ENCODE results near the gene TPRX1. TPM values are rescaled to one million over a fixed set of nuclear protein-coding genes. Genes with fewer than 3 reads are reported as not detected.
"Not testable (repeated sequence)": the region's sequence is repeated elsewhere in the genome, so short reads cannot be mapped to it uniquely, and the experiment has no call there.

Gene TPRX1
- total and polyA plus RNA-seq, 2 experiments from 2014 or later = not detected

DNA sequence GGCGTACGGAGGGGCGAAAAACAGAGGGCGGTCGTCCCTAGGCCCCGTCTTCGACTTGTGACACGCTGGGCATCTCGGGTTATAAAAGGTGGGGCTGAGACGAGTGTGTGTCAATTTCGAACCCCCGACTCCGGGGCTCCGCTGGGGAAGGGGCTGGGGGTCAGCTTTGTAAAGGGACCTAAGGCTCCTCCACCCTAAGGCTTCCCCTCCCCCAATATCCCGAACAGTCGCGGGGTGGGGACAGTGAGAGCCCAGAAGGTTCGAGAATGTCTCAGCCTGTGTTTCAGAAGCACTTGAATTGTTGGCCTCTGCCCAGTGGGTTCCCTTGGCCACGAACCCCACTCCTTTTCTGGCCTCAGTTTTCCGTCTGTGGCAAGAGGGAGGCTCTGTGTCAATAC, 25.4 kb downstream of the TPRX1 start:
- no peaks in the 10 kb centered on the region for H3K4me1 ChIP-seq (ENCODE audit: insufficient read depth)
- 0 out of 2 replicates have a peak, but pooled peaks cover 13% of the 10 kb centered on the region for H3F3A ChIP-seq (ENCODE audit: insufficient read depth)
- peak overlapping the region; percentile 96 for H3K4me3 ChIP-seq
- no peaks in the 10 kb centered on the region for H3K27me3 ChIP-seq (replicated peaks; ENCODE audit: insufficient read depth)
- H2AFZ ChIP-seq = peak overlapping the region; percentile 93
- H3K4me2 ChIP-seq (ENCODE audit: unreplicated experiment) = peak overlapping the region; percentile 79
- DNase-seq = peak; percentile 58
- no peaks in the 10 kb centered on the region for H3K9me3 ChIP-seq (ENCODE audit: low read depth)
- H3K27ac ChIP-seq = no peak overlapping the region; the same call in 1 of the 2 replicates
- H3K9ac ChIP-seq = peak overlapping the region; percentile 93
- H3K79me2 ChIP-seq (ENCODE audit: insufficient read depth) = peaks cover 46% of the 10 kb centered on the region
- no peaks in the 10 kb centered on the region for H3K9me2 ChIP-seq (ENCODE audit: insufficient read depth)
- WGBS, 2 experiments (ENCODE audit: low coverage in 1 of 2, low lambda C conversion rate in 2 of 2, missing lambda C conversion rate in 2 of 2) = 0 to 2% methylated on average over 10 to 20 of the region's 20 CpGs
- in situ Hi-C loops (cut with MboI) = no loop called here
- peaks cover 7% of the 10 kb centered on the region; the same call in 1 of the 2 replicates for H3K36me3 ChIP-seq (ENCODE audit: low read depth)
- H4K20me1 ChIP-seq (ENCODE audit: insufficient read depth) = peaks cover 6% of the 10 kb centered on the region; the same call in 1 of the 2 replicates
- TF ChIP-seq EZH2 (IDR thresholded peaks at IDR 0.05; ENCODE audit: insufficient read depth, poor library complexity, severe bottlenecking) = no peak
- TF ChIP-seq EZH2phosphoT487 (IDR thresholded peaks at IDR 0.05; ENCODE audit: insufficient read depth, low read depth) = no peak

DNA sequence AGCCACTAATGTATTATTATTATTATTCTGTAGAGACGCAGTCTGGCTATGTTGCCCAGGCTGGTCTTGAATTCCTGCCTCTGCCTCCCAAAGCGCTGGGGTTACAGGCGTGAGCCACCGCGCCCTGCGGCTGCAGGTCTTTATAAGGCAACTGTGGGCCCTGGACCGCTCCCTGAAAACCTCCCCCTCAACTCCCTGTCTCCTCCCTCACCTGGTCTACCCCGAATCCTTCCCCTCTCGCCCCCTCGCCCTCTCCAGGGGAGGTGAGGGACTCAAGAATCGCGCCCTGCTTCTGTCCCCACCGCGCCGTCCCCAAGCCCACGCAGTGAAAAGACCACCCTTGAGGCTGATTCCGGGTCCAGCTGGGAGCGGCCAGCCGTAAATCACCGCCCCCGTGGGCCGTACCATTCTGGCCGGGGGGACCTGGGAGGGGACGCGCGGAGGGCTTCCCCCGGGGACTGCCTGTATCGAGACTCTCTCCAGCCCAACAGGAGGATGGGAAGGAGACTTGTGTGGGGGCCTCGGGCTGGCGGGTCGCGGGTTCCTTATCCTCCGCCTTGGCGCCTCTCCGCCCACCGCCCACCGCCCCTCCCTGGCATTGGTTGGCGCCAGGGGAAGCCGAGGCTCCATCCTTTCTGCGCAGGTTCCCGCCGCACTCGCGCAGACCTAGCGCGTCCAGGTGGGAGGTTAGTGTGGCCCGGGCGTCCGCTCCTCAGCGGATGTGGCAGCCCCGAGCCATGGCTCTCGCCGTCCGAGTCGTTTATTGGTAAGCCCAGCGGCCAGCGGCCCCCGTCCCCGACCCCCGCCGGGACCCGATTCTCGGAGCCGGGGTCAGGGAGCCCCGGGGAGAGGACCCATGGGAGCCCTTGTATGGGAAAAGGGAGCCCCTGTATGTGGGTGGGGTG, 26.1 kb downstream of the TPRX1 start, which contains the start of gene SELENOW:
SELENOW (plus strand) TSS at position 655 of the 905 bp plus-strand sequence; CDS start at position 738, 83 bp downstream.
- peak; percentile 75 for DNase-seq
- Histone ChIP-seq H3K9me3 (ENCODE audit: low read depth) (no peaks in the 10 kb centered on the region), H3K27ac (peak within 1 kb of the TSS; percentile 77), H2AFZ (peak within 1 kb of the TSS; percentile 93), H3K4me3 (peak within 1 kb of the TSS; percentile 96), H3K9ac (peak within 1 kb of the TSS; percentile 93), H3K36me3 (ENCODE audit: low read depth) (peaks cover 7% of the 10 kb centered on the region; the same call in 1 of the 2 replicates), H3K4me2 (ENCODE audit: unreplicated experiment) (peak within 1 kb of the TSS; percentile 79), H3K79me2 (ENCODE audit: insufficient read depth) (peaks cover 42% of the 10 kb centered on the region), H3K27me3 (replicated peaks; ENCODE audit: insufficient read depth) (no peaks in the 10 kb centered on the region), H3K9me2 (ENCODE audit: insufficient read depth) (no peaks in the 10 kb centered on the region), H3F3A (ENCODE audit: insufficient read depth) (0 out of 2 replicates have a peak, but pooled peaks cover 13% of the 10 kb centered on the region), H3K4me1 (ENCODE audit: insufficient read depth) (no peaks in the 10 kb centered on the region), H4K20me1 (ENCODE audit: insufficient read depth) (peaks cover 6% of the 10 kb centered on the region; the same call in 1 of the 2 replicates)
- no peak for TF ChIP-seq EZH2 (IDR thresholded peaks at IDR 0.05; ENCODE audit: insufficient read depth, poor library complexity, severe bottlenecking)
- no peak for TF ChIP-seq EZH2phosphoT487 (IDR thresholded peaks at IDR 0.05; ENCODE audit: insufficient read depth, low read depth)
- WGBS, 2 experiments (ENCODE audit: low coverage in 1 of 2, low lambda C conversion rate in 2 of 2, missing lambda C conversion rate in 2 of 2) = 1 to 3% methylated on average over 29 to 48 of the region's 65 CpGs
- in situ Hi-C loops (cut with MboI) = no loop called here

DNA sequence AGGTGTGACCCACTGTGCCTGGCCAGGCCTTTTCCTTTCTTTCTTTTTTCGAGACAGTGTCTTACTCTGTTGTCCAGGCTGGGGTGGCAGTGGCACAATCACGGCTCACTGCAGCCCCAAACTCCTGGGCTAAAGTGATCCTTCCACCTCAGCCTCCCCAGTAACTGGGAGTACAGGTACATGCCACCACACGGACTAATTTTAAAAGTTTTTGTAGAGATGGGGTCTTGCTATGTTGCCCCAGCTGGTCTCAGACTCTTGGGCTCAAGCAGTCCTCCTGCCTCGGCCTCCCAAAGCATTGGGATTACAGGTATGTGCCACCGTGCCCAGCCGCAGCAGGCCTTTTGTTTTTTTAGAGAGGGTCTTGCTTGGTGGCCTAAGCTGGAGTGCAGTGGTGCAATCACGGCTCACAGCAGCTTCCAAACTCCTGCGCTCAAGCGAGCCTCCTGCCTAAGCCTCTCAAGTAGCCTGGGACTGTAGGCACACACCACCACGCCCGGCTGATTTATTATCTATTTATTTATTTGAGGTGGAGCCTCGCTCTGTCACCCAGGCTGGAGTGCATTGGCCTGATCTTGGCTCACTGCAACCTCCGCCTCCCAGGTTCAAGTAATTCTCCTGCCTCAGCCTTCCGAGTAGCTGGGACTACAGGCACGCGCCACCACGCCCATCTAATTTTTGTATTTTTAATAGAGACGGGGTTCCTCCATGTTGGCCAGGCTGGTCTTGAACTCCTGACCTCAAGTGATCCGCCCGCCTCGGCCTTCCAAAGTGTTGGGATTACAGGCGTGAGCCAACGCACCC, 26.9 kb downstream of the TPRX1 start:
- H3K36me3 ChIP-seq (ENCODE audit: low read depth); H4K20me1 ChIP-seq (ENCODE audit: insufficient read depth); DNase-seq; H3K9me2 ChIP-seq (ENCODE audit: insufficient read depth); H3K27me3 ChIP-seq (replicated peaks; ENCODE audit: insufficient read depth); H3K4me1 ChIP-seq (ENCODE audit: insufficient read depth); in situ Hi-C loops (cut with MboI); H3K9me3 ChIP-seq (ENCODE audit: low read depth): not testable (repeated sequence)
- Histone ChIP-seq H3K4me3 (peak overlapping the region; percentile 96), H2AFZ (peak overlapping the region; percentile 93), H3F3A (ENCODE audit: insufficient read depth) (0 out of 2 replicates have a peak, but pooled peaks cover 13% of the 10 kb centered on the region), H3K9ac (peak overlapping the region; percentile 93), H3K27ac (peak overlapping the region; percentile 77; the same call in 1 of the 2 replicates), H3K79me2 (ENCODE audit: insufficient read depth) (peaks cover 42% of the 10 kb centered on the region), H3K4me2 (ENCODE audit: unreplicated experiment) (peak overlapping the region; percentile 79)
- WGBS, 2 experiments (ENCODE audit: low coverage in 1 of 2, low lambda C conversion rate in 2 of 2, missing lambda C conversion rate in 2 of 2) = 60 to 62% methylated on average over 23 of the region's 23 CpGs

DNA sequence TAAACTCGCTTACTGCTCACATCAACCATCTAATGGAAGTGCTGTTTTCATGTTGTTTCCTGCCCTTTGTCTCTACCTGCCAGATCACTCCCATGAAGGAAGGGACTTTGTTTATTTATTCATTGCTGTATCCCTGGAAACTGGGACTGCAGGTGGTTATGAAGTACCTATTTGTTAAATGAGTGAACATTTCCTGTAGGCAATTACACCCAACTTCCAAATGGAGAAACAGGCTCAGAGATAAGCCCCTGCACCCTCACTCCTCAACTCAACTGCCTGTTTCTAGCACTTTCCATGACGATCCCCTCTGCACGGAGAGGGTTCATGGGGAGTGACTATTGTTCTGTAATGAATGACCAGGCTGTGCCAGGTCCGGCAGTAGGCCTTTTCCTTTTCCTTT, 27.8 kb downstream of the TPRX1 start:
- H3K27ac ChIP-seq = no peak overlapping the region
- in situ Hi-C loops (cut with MboI) = no loop called here

DNA sequence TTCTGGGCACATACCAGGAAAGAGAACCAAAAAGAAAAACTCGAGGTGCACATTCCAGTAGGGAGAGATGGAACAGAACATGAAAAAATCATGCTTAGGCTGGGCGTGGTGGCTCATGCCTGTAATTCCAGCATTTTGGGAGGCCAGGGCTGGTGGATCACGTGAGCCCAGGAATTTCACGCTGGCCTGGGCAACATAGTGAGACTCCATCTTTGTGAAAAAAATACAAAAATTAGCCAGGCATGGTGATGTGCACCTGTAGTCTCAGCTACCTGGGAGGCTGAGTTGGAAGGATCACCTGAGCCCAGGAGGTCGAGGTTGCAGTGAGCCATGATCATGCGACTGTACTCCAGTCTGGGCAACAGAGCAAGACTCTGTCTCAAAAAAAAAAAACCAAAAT, 33.1 kb downstream of the TPRX1 start:
- DNase-seq; H2AFZ ChIP-seq; H3K4me1 ChIP-seq (ENCODE audit: insufficient read depth); H3K9me3 ChIP-seq (ENCODE audit: low read depth); H3K27me3 ChIP-seq (replicated peaks; ENCODE audit: insufficient read depth); H3F3A ChIP-seq (ENCODE audit: insufficient read depth); H3K79me2 ChIP-seq (ENCODE audit: insufficient read depth); H3K27ac ChIP-seq; H3K4me3 ChIP-seq; H3K9ac ChIP-seq; H3K4me2 ChIP-seq (ENCODE audit: unreplicated experiment); in situ Hi-C loops (cut with MboI); H3K9me2 ChIP-seq (ENCODE audit: insufficient read depth); H4K20me1 ChIP-seq (ENCODE audit: insufficient read depth); H3K36me3 ChIP-seq (ENCODE audit: low read depth): not testable (repeated sequence)
- 61% methylated on average over 6 of the region's 6 CpGs for WGBS, 2 experiments (ENCODE audit: low coverage in 1 of 2, low lambda C conversion rate in 2 of 2, missing lambda C conversion rate in 2 of 2)

More for the DNA sequence above, 27.8 kb downstream of the TPRX1 start:
- Histone ChIP-seq H3K36me3 (ENCODE audit: low read depth) (no peaks in the 10 kb centered on the region; the same call in 1 of the 2 replicates), H3K4me1 (ENCODE audit: insufficient read depth) (no peaks in the 10 kb centered on the region), H3K9ac (no peak overlapping the region), H3F3A (ENCODE audit: insufficient read depth) (0 out of 2 replicates have a peak, but pooled peaks cover 5% of the 10 kb centered on the region), H3K9me2 (ENCODE audit: insufficient read depth) (no peaks in the 10 kb centered on the region), H3K4me2 (ENCODE audit: unreplicated experiment) (no peak overlapping the region), H4K20me1 (ENCODE audit: insufficient read depth) (peaks cover 5% of the 10 kb centered on the region; the same call in 1 of the 2 replicates), H3K9me3 (ENCODE audit: low read depth) (no peaks in the 10 kb centered on the region), H2AFZ (no peak overlapping the region), H3K27me3 (replicated peaks; ENCODE audit: insufficient read depth) (no peaks in the 10 kb centered on the region), H3K79me2 (ENCODE audit: insufficient read depth) (peaks cover 40% of the 10 kb centered on the region), H3K4me3 (no peak overlapping the region)
- TF ChIP-seq EZH2 (IDR thresholded peaks at IDR 0.05; ENCODE audit: insufficient read depth, poor library complexity, severe bottlenecking) (no peak), EZH2phosphoT487 (IDR thresholded peaks at IDR 0.05; ENCODE audit: insufficient read depth, low read depth) (no peak)
- WGBS, 2 experiments (ENCODE audit: low coverage in 1 of 2, low lambda C conversion rate in 2 of 2, missing lambda C conversion rate in 2 of 2) = 92 to 94% methylated on average over 4 of the region's 4 CpGs
- no peak for DNase-seq
